UCSD-AML1 (cell line): ENCODE data around the gene APP.

ENCODE experiments used
- DNase-seq: peaks from one replicate; lab custom pipeline; 2025; ENCODE audit not compliant: unreplicated experiment; lab: John Stamatoyannopoulos, UW

The APP gene

DNA sequence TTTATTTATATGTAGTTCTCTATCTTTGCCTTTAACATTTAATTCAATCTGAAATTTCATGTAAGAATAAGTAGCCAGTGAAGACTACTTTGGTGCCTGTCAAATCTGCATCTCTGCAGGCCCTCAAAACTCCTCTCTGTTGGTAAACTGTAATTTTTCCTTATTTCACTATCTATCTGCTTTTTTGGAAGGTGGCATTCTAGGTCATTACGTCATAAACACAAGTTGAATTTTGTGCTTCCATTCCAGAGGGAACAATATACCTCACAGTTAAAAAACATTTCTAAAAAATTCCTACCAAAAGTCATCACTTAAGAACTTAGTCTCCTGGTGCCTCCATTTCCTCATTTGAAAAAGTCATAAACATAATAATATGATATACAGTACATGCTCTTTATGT lies 259.8 kb downstream of the APP start:
- no peak for DNase-seq

DNA sequence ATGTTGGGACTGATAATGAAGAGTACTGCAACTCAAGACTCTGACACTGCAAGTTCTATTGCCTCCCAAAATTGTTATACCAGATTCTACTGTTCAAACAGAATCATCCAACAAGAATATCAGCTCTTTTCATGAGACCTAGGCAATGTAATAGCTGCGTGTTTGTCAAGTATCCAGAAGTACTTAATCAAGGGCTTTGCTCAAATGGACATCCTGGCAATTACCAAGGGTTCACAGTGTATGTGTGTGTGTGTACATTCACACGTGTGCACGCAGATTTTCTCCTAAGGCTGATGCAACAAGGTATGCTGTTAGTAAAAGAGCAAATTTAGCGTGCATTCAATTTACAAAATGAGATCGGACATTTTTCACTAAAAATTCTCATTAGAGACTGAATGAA lies 261.2 kb downstream of the APP start:
- DNase-seq: no peak

DNA sequence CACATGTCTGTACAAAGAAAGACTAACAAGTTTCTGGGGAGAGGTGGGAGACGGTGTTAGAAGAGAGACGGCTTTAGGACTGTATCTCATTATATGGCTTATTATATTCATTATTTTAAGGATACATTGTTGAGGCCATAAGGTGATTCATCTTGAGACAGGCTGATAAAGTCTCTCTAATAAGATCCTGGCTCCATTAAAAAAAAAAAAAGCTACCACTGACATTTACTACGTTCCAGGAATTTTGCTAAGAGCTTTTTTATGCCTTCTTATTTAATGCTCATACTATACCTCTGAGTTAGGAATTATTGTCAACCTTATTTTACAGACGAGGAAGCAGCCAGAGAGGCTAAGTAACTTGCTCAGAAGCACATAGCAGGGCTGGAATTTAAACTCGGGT lies 262.1 kb downstream of the APP start:
- no peak for DNase-seq

DNA sequence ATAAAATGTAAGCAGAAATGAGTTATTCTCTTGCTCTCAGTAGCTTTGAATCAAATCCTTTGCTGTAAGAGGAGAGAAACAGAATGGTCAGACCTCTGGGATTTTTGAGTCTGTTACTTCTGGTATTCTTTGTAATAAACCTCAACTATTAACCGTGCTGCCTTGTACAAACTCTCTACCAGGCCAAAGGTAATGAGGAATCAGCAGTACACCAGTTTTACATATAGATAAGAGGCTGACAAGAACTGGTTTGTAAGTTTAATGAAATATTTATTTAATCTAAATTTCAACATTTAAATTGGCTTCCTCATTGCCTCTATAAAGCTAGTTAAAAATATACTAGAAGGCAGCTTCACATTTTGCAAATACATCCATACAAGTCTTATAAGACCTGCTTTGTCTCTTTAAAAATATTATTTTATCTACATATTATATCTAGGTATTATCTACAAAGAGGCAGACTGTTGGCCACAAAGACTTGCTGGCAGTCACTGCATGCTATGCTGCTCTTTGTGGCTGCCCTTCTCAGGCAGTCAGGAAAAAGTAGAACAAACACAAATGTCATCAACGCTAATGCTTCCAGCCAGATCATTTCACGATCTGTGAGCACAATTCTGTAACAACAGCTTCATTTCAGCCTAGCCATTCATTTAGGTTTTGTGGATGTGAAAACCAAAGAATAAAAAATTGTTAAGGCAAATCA lies 262.8 kb downstream of the APP start:
- DNase-seq: no peak

DNA sequence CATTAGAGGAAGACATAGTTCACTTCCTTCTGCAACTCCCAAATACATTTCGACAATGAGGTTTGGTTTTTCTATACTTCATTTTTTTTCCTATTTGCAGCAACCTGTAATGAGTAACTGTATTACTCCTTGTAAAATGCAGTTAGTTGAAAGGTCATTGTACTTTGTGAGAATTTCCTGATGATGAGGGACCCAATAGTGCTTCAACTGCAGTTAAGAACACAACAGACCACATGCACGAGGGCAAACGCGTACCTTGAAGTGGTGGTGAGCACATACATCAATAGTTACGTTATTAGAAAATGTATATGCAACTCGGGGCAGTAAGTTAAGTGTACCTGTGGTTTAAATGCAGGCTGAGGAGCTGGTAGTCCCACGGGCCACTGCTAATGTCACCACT lies 264.0 kb downstream of the APP start:
- no peak for DNase-seq

DNA sequence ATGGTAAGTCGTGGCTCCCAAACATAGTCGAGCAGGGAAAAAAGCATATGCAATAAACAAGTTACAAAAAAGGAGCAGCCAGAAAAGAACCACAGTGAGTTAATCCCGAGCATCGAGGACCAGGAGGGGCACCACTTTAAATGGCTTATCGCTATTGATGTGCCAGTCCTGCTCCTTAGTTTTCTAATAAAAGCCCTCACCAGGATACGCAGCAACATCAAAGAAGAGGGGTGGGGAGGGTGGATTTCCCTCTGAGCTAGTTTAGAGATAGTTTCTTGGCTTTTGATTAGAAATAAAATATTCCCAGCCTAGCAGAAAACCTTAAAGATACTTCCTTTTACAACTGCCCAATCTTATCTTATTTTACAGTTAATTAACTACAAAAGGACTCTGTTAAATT lies 265.4 kb downstream of the APP start:
- DNase-seq: no peak

DNA sequence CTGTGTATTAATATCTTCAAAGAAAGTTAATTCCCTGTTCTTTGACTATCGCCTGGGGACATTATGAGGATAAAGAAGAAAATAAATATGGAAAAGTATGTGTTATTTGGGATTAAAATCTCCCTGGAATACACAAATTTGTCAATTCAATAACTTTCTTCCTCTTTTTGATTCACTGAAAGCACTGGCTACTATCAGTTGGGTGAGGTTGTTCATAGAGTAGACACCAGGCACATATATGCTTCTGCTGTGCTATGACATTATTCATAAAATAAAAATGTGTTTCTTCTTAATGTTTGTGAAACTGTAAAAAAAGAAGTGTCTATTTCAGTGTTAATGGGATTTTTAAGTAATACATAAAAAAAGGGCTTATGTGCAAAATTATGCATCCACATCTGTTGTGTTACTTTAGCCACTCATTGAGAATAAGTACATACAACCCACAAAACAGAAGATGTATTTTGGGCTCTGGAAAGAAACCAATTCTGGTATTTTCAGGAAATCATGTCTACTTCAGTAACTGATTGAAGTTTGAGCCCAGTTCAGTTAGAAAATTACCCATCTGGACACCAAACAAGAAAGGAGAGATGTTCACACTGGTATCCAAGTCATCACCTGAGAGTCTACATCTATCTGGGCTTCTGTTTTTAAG lies 266.4 kb downstream of the APP start:
- no peak for DNase-seq

DNA sequence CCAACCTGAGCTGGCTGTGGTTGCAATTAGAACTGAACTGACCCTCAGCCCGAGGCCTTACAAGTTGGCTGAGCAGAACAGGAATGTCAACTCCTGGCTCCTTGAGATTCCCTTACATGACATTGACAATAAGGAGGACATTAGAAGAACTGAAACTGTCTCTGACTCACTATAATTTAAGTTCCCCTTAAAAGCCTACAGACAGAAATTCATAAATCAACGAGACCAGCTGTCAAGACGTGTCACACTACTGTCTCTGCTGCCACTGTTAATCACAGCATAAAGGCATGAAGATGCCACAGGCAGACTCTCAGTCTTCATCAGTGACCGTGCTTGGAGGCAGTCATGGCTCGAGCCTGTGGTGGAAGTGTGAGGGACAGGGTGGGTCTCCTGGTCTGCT lies 267.0 kb downstream of the APP start:
- DNase-seq: no peak

DNA sequence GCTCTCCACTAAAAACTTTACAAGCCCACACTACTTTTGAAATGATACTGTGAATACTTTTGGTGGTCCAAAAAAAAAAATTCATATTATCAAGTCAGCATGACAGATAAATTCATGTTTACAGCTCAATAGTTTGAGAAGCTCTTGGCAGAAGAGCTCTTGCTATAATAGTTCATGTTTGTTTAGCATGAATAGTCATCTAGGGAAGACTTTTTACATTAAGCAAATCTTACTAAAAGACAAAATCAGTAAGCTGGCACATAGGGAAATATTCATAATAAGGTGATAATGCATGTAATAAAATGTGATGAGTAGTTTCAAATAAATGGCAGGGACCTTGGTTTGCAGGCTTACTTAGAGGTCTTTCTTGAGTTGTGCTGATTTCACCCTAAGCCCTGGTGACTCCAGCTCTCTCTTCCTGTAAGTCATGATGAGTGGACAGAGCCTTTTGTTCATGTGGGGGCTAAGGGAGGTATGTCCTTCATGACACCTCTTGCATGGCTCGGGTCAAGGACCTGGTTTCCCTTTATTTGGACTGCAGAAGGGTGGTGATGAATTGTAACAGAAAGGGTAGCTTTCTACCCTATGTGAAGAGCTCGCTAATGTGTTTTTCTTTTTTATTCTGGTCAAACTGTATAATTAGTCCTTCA lies 269.1 kb downstream of the APP start:
- DNase-seq: no peak

DNA sequence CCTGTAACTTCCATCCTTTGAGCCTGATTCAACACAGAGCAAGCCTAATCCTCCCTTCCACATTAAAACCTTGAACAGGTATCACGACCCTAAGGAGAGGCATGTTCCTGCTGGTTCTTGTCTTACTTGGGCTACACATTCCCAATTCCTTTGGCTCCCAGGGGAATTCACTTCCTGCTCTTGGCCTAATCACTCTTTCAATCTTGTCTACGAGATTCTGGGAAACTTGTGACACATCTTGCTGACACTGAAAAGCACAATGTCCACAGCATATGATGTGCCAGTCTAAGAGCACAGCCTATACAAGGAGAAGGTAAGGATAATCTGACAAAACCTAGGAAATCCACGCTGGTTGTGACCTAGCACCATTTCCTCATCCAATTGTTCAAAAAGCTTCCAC lies 271.9 kb downstream of the APP start:
- no peak for DNase-seq

DNA sequence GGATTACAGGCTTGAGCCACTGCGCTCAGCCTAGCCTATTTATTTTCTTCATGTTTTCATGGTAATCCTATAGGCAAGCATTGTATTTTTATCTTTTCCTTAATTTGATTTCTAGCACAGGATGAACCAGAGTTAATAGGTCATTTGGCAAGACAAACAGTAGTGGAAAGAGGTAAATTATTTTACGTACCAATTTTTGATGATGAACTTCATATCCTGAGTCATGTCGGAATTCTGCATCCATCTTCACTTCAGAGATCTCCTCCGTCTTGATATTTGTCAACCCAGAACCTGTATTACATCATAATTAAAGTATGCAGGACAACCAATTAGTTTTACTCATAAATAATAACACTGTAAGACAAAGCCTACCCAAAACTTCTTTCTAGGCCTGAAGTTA lies 273.2 kb downstream of the APP start:
- DNase-seq: no peak

DNA sequence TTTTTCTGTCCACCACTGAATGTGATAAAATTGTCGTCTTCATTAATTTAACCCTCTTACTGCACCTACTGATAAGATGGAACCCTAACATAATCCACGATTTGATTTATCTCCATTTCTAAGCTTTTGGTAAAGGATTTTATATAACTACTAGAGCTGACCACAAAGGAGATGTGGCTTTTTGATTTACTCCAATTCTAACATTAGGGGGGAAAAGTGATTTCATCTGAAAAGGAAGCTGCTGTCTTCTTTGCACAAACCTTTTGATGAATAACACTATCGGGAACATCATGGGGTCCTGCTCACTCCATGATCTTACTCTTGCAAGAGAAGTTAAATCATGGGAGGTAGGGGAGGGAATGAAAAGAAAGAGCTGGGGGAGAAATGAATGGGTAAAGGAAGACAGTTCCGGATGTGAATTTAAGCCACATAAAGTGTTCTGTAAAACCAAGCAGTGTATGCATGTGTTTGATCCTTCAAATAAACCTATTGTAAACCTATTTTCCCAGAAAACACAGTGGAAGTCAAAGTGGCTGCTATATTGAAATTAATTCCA lies 274.0 kb downstream of the APP start:
- DNase-seq: no peak

DNA sequence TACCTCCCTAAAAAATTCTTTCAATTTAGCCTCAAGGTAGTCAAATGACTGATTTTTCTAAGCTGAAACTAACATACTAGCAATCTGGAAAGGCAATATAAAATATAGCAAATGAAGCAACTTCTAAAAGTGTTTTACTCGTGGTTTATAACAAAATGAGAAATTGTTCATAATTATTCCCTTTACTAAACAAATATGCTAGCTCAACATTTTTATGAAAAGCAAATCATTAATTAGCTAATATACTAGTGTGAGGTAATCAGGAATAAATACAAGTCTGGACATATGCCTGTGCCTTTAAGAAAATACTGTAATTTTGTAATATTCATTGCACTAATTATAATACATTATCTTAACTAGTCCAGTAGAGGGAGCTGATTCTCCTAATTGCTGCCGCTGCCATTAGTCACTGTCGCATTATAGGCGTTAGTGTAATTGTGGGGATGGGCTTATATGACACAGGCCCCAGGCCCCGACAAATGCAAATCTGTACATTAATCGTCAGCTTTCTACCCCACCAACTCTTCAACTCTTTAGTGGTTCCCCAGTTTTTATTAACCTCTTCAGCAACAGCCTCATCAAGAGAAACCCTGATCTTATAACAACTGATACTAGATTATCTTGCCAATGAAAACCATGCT lies 274.9 kb downstream of the APP start:
- DNase-seq: no peak

DNA sequence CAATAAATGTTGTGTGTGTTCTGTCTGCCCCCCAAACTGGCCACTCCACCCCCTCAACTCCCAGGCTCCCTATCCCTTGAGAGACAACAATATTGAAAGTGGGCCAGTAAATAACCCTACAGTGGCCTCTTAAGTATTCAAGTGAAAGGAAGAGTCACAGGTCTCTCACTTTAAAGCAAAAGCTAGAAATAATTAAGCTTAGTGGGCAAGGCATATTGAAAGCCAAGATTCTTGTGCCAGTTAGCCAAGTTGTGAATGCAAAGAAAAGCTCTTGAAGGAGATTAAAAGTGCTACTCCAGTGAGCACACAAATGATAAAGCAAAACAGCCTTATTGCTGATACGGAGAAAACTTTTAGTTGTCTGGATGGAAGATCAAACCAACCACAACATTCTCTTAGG lies 277.4 kb downstream of the APP start:
- no peak for DNase-seq

DNA sequence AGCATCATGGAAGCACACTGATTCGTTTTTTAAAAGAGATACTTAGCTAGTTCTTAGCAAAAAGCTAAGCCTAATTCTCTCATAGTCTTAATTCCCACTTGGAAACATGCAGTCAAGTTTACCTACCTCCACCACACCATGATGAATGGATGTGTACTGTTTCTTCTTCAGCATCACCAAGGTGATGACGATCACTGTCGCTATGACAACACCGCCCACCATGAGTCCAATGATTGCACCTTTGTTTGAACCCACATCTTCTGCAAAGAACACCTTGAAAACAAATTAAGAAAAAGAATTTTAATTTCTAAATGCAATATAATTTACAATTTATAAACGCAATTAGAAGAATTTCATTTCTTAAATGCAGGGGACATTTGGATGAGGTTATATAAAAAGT lies 279.0 kb downstream of the APP start:
- DNase-seq: no peak

DNA sequence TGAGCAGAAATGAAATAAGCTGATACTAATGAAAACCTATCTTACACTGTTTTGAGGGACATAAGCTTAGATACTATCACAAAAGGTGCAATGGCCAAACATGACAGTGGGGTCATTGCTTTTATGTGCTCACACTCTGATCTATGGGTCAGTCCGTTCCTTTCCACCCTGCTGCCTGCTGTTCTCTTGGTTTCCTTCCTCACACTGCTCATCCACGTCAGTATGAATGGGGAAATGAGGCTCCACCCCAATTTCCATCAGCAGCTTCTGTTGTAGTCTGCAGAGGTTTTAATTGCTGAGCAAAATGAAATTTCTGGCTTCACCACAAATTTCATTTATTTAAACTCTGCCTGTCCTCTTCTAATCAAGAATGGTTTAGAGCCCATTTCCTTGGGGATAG lies 280.6 kb downstream of the APP start:
- DNase-seq: no peak

DNA sequence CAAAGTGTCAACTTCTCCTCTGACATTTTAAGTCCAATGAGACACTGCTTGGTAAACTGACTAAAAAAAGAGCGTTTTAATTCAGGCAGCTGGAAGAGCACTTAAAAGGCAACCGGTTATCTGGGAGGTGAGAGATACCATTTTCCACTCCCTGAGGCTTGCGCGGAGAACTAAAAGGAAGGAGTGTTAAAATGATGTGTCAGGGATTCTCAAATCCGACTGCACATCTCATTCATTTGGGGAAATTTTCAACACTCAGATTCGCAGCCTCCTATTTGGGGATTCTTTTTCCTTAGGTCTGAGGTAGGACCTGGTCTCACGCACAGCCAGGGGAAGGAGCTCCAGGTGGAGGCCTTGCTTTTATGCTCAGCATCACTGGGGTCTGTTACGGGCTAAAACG lies 281.9 kb downstream of the APP start:
- no peak for DNase-seq

DNA sequence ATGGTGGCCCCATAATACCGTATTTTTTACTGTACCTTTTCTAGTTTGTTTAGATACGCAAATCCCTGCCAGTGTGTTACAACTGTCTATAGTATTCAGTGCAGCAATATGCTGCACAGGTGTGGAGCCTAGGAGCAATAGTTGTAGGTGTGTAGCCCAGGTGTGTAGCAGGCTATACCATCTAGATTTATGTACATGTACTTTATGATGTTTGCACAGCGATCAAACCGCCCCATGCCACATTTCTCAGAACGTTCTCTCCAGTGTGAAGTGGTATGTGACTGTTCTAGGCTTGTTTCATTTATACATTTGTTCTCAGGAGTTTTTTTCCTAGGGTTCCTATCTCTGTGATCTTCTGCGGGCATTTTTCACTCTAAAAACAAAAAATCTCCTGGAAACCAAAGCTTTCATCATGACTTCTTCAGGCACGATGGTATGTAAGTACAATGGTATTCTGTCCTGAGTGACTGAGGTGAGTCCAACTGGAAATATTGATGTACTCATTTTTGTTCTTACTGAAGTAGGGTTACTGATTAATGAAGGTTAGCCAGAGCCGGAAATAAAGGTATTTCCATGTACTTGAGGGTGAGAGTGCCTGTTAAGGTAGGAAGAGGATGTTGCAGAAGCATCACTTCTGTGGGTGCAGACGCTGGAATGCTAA lies 282.8 kb downstream of the APP start:
- DNase-seq: no peak

DNA sequence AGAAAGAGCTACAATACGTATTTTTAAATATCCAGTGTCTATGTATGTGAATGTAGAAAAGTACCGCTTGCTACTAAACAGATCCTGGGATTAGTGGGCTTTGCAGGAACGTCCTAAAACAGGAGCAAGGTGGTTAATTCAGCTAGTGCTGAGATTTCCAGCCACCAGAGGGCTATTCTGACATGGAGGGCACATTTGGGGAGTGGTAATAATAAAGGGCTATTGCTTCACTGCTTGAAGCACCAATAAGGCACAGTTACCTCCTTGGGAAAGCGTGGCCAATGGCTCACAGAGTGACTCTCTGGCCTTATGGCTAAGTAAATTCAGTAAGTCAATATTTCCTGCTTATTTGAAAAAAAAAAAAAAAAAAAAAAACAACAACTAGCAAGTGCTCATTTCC lies 283.4 kb downstream of the APP start:
- no peak for DNase-seq

DNA sequence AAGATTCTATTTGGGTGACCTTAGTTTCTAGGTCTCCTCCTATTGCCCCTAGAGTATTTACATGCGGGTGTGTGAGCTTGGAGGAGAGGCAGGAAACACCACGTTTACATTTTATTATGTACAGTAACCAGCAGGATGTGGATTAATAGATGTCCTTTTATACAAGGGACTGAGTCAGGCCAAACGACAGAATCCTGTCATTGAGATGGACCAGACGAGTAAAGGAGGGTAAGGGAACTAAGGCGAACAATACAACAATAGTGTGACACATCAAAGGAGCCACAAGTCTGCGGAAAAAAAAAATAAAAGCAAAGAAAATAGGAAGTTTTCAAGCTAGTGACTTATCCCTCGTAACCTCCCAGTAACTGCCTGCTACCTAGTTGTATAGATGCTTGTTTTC lies 284.7 kb downstream of the APP start:
- no peak for DNase-seq

DNA sequence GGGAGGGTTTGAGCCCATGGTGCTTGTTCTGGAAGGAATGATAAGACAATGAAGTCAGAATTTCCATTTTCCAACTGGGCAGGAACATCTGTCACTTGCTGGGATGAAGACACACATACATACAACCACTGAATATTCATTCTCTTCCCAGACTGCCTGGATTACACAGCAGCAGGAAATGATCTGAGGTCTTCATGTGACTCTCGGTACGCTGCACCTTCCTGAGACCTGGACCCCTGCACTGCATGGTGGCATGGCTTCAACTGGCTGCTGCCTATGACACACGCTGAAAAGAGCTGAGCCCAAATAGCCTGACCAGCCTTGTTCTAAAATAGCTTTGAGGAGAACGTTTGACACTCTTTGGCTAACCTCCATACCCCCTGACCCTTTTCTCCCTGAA lies 285.2 kb downstream of the APP start:
- DNase-seq: no peak
